ENCODE data around the gene PON3. TPM values are rescaled to one million over a fixed set of nuclear protein-coding genes. Genes with fewer than 3 reads are reported as not detected.
"Not testable (repeated sequence)": the region's sequence is repeated elsewhere in the genome, so short reads cannot be mapped to it uniquely, and the experiment has no call there.

Gene PON3
- polyA plus RNA-seq, 1 donor (not counting 4 experiments of a cell fraction or from before 2014, with no cell fraction given), result 0.85 TPM

GRCh38 chr7:95389516-95389915 lies 6.7 kb downstream of the PON3 start:
- H3K9ac ChIP-seq (ENCODE audit: control insufficient read depth, extremely low read depth, insufficient read depth, low read length), result no peak overlapping the region
- no peak for DNase-seq (ENCODE audit: low read depth, low spot score)
- H3K27me3 ChIP-seq (ENCODE audit: control insufficient read depth, extremely low read depth, insufficient read depth, low read length), result no peaks in the 10 kb centered on the region
- H3K9me1 ChIP-seq (ENCODE audit: control insufficient read depth, extremely low read depth, insufficient read depth, low read length), result no peaks in the 10 kb centered on the region
- TF ChIP-seq CTCF (optimal IDR thresholded peaks at IDR 0.05 in 1 of 3, IDR thresholded peaks at IDR 0.05 in 1 of 3, conservative IDR thresholded peaks at IDR 0.05 in 1 of 3; ENCODE audit: extremely low read depth in 1 of 3, insufficient read depth in 2 of 3, low read length in 3 of 3) (no peak), EZH2 (IDR thresholded peaks at IDR 0.05; ENCODE audit: low read length) (no peak)
- H3K36me3 ChIP-seq (ENCODE audit: control insufficient read depth in 2 of 2, extremely low read depth in 1 of 2, insufficient read depth in 2 of 2, low read length in 2 of 2), result no peaks in the 10 kb centered on the region
- dilution Hi-C loops (cut with MboI; ENCODE audit: extremely low pct_ligation_motif_present, low sequenced_read_pairs), result no loop called here
- no peak overlapping the region for H3K4me3 ChIP-seq (ENCODE audit: control insufficient read depth in 2 of 3, extremely low read depth in 1 of 3, insufficient read depth in 2 of 3, low read depth in 1 of 3, low read length in 3 of 3)
- H2AFZ ChIP-seq (ENCODE audit: control insufficient read depth, low read length), result no peak overlapping the region
- H3K79me2 ChIP-seq (ENCODE audit: control insufficient read depth, insufficient read depth, low read length), result no peaks in the 10 kb centered on the region
- no peaks in the 10 kb centered on the region for H3K9me3 ChIP-seq (ENCODE audit: control insufficient read depth, low read depth, low read length)
- H3K4me2 ChIP-seq (ENCODE audit: control insufficient read depth, extremely low read depth, insufficient read depth, low read depth, low read length), result no peak overlapping the region
- no peaks in the 10 kb centered on the region for H3K4me1 ChIP-seq (ENCODE audit: control insufficient read depth, extremely low read depth, insufficient read depth, low read length)
- H3K27ac ChIP-seq (ENCODE audit: control insufficient read depth, insufficient read depth, low read length), result no peak overlapping the region
- no peak for FAIRE-seq
- no peaks in the 10 kb centered on the region for H4K20me1 ChIP-seq (ENCODE audit: control insufficient read depth, extremely low read depth, insufficient read depth, low read length)

GRCh38 chr7:95379457-95379856 lies 16.7 kb downstream of the PON3 start:
- H3K9me3 ChIP-seq (ENCODE audit: control insufficient read depth, low read depth, low read length), result not testable (repeated sequence)

More at GRCh38 chr7:95379457-95379856, 16.7 kb downstream of the PON3 start:
- H2AFZ ChIP-seq (ENCODE audit: control insufficient read depth, low read length); H3K4me2 ChIP-seq (ENCODE audit: control insufficient read depth, extremely low read depth, insufficient read depth, low read depth, low read length); H3K36me3 ChIP-seq (ENCODE audit: control insufficient read depth in 2 of 2, extremely low read depth in 1 of 2, insufficient read depth in 2 of 2, low read length in 2 of 2); FAIRE-seq; H3K27me3 ChIP-seq (ENCODE audit: control insufficient read depth, extremely low read depth, insufficient read depth, low read length); H3K9ac ChIP-seq (ENCODE audit: control insufficient read depth, extremely low read depth, insufficient read depth, low read length); dilution Hi-C loops (cut with MboI; ENCODE audit: extremely low pct_ligation_motif_present, low sequenced_read_pairs); DNase-seq (ENCODE audit: low read depth, low spot score); H3K4me1 ChIP-seq (ENCODE audit: control insufficient read depth, extremely low read depth, insufficient read depth, low read length); H3K79me2 ChIP-seq (ENCODE audit: control insufficient read depth, insufficient read depth, low read length); H3K9me1 ChIP-seq (ENCODE audit: control insufficient read depth, extremely low read depth, insufficient read depth, low read length); H3K27ac ChIP-seq (ENCODE audit: control insufficient read depth, insufficient read depth, low read length); H4K20me1 ChIP-seq (ENCODE audit: control insufficient read depth, extremely low read depth, insufficient read depth, low read length); H3K4me3 ChIP-seq (ENCODE audit: control insufficient read depth in 2 of 3, extremely low read depth in 1 of 3, insufficient read depth in 2 of 3, low read depth in 1 of 3, low read length in 3 of 3): not testable (repeated sequence)
